HT1080 (cell line): ENCODE measurements around the gene LRRC47. TPM values are rescaled to one million over a fixed set of nuclear protein-coding genes. Genes with fewer than 3 reads are reported as not detected.

ENCODE experiments used
- DNase-seq: peaks from one replicate; pipeline ENCODE4 v3.0.0-alpha.2; 2015; ENCODE audit warnings: low read depth
- total RNA-seq: library from RNA; depleted of rRNA; stranded (reverse); fragments of >200 nt; shearing (Covaris generic); gene quantifications from 2 replicates; pipeline ENCODE4 v1.2.3, GENCODE V29; 2014

LRRC47 gene
- total RNA-seq, 1 experiment from 2014 or later: 59.1 TPM

GRCh38 chr1:3787349-3787715 is 9.0 kb downstream of the LRRC47 start:
- DNase-seq: no peak

- no peak for DNase-seq
Observed at GRCh38 chr1:3786468-3787348, 9.6 kb downstream of the LRRC47 start.

GRCh38 chr1:3785456-3786157 is 10.7 kb downstream of the LRRC47 start:
- DNase-seq: no peak

GRCh38 chr1:3785045-3785444 is 11.3 kb downstream of the LRRC47 start:
- no peak for DNase-seq

GRCh38 chr1:3783651-3784474 is 12.4 kb downstream of the LRRC47 start:
- no peak for DNase-seq

GRCh38 chr1:3780901-3781300 is 15.4 kb downstream of the LRRC47 start:
- DNase-seq: no peak

- DNase-seq: no peak
Observed at GRCh38 chr1:3779912-3780416, 16.3 kb downstream of the LRRC47 start.

- DNase-seq: no peak
Observed at GRCh38 chr1:3779265-3779911, 16.9 kb downstream of the LRRC47 start.

GRCh38 chr1:3778590-3779264 is 17.6 kb downstream of the LRRC47 start:
- DNase-seq: no peak

- DNase-seq: no peak
Observed at GRCh38 chr1:3777647-3778589, 18.4 kb downstream of the LRRC47 start.

- no peak for DNase-seq
Observed at GRCh38 chr1:3777078-3777547, 19.2 kb downstream of the LRRC47 start.

GRCh38 chr1:3776231-3776961 is 19.9 kb downstream of the LRRC47 start:
- no peak for DNase-seq

- peak; percentile 53 for DNase-seq
Observed at GRCh38 chr1:3775490-3776230, 20.6 kb downstream of the LRRC47 start.

- DNase-seq: no peak
Observed at GRCh38 chr1:3774946-3775489, 21.3 kb downstream of the LRRC47 start.

GRCh38 chr1:3774276-3774945 is 21.9 kb downstream of the LRRC47 start:
- no peak for DNase-seq

- DNase-seq: no peak
Observed at GRCh38 chr1:3773572-3774275, 22.6 kb downstream of the LRRC47 start.
